ENCODE results near the gene GPR156.
A peak's percentile ranks its signal among the peaks of the same experiment; 100 is the strongest.
"Not testable (repeated sequence)": the region's sequence is repeated elsewhere in the genome, so short reads cannot be mapped to it uniquely, and the experiment has no call there.

Gene GPR156

DNA sequence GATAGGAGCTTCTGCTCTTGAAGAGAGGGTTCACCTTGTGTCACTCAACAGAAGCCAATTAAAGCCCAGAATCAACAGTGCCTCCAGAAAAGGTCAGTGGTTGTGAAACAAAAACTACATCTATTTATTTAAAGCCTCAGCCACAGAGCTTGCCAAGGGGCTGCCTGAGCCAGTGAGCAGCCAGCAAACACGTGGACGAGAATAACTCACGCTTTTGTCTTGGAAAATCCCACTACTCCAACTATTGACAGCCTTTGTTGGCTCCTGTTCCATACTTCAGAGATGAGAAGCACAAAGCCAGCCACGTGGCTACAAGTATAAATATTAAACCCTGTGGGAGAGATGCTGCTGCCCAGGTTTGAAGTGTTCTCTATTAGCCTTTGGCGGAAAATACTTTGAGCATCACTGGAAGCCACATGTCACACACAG lies 10.3 kb downstream of the GPR156 start:
- no peak for DNase-seq (ENCODE audit: low read depth, low spot score)

GRCh38 chr3:120272286-120272685 lies 12.7 kb downstream of the GPR156 start:
- no peak for DNase-seq (ENCODE audit: low read depth, low spot score)

DNA sequence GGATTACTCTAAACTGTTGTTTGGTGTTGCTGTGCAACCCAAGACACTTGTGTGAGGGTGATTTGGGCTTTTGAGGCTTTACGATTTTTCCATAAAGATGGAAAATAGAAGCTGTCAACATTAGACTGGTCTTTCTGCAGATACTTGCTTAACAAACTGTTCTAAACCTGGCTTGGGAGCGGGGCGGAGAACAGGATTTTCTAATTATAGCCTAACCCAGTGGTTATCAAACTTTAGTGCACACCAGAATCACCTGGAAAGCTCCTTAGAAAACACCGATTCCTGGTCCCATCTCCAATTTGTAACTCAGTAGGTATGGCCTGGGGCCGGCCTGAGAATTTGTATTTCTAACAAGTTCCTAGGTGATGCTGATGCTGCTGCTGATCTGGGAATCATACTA lies 19.0 kb downstream of the GPR156 start:
- no peak for DNase-seq (ENCODE audit: low read depth, low spot score)

DNA sequence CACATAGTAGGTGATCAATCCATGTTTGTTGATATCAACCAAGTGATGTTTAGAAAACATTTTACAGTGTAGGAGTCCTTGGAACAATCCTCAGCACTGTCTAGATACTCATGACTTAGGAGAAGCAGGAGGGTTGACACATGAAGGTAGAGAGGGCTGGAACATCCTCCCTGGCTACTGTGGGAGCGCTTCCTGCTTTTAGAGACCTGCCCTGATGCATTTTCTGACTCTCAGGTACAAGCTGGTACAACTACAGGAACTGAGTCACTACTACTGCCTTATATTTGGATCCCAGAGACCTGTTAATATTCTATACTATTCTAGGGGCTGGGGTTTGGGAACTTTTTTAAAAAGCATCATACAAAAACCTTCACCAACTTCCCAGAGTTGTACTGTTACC lies 20.1 kb downstream of the GPR156 start:
- DNase-seq (ENCODE audit: low read depth, low spot score), result no peak

DNA sequence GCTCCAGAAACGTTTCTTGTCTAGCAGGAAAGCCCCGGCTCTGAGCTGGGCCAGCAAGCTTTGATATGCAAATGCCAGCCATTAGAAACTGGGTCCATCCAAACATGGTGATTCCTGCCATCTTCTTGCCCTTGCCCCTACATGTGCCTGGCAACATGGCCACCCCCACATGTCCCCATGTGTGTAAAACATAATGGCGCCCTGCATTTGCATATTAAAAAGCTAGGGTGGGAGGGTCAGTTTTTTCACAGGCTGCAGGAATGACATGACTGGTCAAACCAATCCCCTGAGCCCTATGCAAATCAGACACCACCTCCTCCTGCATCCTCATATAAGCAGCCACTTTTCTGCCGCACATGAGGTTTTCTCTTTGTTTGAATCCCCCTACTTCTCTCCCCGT lies 21.2 kb downstream of the GPR156 start:
- peak; percentile 33 for DNase-seq (ENCODE audit: low read depth, low spot score)

GRCh38 chr3:120258009-120258408 lies 27.0 kb downstream of the GPR156 start:
- no peak for DNase-seq (ENCODE audit: low read depth, low spot score)

- no peak for DNase-seq (ENCODE audit: low read depth, low spot score)
Measured at GRCh38 chr3:120245386-120245785, 39.6 kb downstream of the GPR156 start.

DNA sequence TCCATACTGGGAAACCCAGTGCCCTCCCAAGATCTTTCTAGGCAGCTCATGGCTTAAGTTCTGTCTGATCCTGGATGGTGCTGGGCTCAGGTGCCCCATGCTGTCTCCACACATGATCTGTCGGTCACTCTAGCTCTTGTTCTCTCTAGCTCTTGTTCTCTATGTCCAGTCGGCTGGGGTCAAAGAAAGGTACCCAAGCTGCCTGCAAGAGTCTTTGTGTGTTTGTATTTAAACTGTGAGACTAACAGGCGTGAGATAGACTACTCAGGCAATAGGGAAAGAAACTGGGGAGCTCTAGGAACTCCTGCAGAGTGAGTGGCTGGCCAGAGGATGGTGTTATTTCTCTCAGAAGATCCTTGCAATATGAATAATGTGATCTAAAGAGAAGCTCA lies 40.2 kb downstream of the GPR156 start:
- no peak for DNase-seq (ENCODE audit: low read depth, low spot score)

GRCh38 chr3:120239644-120240043 lies 45.4 kb downstream of the GPR156 start:
- DNase-seq (ENCODE audit: low read depth, low spot score), result no peak

GRCh38 chr3:120227710-120228347 lies 57.2 kb downstream of the GPR156 start:
- no peak for DNase-seq (ENCODE audit: low read depth, low spot score)

DNA sequence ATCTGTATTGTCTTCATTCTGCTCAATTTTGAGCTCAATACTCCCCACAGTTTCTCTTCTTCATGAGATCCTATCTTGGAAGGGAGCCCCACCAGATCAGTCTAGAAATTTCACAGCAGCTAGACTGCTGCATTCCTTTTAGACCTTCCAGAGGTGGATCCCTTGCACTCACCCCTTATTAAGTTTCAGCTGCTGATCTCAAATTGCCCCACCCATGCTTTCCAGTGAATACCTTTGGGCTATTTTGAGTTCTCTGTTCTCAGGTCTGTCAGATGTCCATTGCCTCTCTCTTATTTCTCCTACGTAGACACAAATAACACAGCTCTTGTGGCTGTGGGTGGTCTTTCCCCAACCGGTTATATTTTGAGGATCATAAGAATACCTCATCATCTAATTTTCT lies 60.8 kb downstream of the GPR156 start:
- no peak for DNase-seq (ENCODE audit: low read depth, low spot score)

GRCh38 chr3:120218981-120219380 lies 66.0 kb downstream of the GPR156 start:
- no peak for DNase-seq (ENCODE audit: low read depth, low spot score)

- not testable (repeated sequence) for DNase-seq (ENCODE audit: low read depth, low spot score)
Measured at GRCh38 chr3:120216633-120217032, 68.4 kb downstream of the GPR156 start.

- DNase-seq (ENCODE audit: low read depth, low spot score), result no peak
Measured at GRCh38 chr3:120214176-120214575, 70.8 kb downstream of the GPR156 start.

DNA sequence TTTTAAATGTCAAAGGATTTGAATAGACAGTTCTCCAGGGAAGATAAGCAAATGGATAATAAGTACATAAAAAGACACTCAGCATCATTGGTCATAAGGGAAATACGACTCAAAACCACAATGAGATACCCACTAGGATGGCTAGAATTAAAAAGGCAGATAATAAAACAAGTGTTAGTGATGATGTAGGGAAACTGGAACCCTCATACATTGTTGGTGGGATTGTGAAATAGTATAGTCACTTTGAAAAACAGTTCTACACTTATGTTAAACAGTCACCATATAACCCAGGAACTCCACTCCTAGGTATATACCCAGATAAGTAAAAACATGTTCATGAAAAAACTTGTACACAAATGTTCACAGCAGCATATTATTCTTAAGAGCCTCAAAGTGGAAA lies 72.5 kb downstream of the GPR156 start:
- no peak for DNase-seq (ENCODE audit: low read depth, low spot score)

- no peak for DNase-seq (ENCODE audit: low read depth, low spot score)
Measured at GRCh38 chr3:120209425-120209824, 75.6 kb downstream of the GPR156 start.

DNA sequence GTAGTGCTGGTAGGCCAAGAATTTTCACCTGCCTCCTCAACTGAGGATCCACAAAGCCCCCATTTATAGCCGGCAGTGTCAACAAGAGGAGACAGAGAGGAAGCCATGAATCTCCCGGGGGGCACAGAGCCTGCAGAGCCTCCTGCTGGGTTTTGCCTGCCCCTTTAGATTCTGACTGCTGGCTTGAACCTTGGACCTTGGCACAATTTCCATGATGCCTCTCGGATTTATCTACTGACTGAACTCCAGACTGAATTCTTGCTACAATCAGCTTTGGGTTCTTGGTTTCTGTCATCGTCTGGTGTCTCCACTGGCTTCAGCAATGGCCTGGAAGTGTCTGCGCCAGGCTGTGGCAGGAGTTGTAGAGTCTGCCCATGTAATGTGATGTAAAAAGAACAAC lies 80.7 kb downstream of the GPR156 start:
- no peak for DNase-seq (ENCODE audit: low read depth, low spot score)

DNA sequence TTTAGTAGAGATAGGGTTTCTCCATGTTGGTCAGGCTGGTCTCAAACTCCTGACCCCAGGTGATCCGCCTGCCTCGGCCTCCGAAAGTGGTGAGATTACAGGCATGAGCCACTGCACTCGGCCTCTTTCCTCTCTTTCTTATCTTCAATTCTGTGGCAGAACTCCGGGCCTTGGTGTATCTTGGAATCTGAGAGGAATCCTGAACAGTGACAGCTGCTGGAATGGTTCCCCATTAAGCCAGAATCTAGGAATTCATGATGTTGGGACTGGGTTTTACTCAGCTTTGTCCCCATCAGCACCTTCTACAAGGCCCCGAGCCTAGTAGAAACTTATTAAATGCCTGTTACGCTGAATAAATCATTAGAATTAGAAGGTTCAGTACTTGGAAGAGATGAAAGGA lies 81.4 kb downstream of the GPR156 start:
- DNase-seq (ENCODE audit: low read depth, low spot score), result no peak

GRCh38 chr3:120203016-120203415 lies 82.0 kb downstream of the GPR156 start:
- no peak for DNase-seq (ENCODE audit: low read depth, low spot score)

DNA sequence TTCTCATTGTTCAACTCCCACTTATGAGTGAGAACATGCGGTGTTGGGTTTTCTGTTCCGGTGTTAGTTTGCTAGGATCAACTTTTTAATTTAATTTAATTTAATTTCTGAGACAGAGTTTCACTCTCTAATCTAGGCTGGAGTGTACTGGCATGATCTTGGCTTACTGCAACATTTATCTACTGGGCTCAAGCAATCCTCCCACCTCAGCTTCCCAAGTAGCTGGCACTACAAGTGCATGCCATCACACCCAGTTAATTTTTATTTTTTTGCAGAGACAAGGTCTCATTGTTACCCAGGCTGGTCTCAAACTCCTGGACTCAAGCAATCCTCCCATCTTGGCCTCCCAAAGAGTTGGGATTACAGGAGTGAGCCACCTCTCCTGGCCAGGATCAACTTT lies 82.7 kb downstream of the GPR156 start:
- no peak for DNase-seq (ENCODE audit: low read depth, low spot score)

DNA sequence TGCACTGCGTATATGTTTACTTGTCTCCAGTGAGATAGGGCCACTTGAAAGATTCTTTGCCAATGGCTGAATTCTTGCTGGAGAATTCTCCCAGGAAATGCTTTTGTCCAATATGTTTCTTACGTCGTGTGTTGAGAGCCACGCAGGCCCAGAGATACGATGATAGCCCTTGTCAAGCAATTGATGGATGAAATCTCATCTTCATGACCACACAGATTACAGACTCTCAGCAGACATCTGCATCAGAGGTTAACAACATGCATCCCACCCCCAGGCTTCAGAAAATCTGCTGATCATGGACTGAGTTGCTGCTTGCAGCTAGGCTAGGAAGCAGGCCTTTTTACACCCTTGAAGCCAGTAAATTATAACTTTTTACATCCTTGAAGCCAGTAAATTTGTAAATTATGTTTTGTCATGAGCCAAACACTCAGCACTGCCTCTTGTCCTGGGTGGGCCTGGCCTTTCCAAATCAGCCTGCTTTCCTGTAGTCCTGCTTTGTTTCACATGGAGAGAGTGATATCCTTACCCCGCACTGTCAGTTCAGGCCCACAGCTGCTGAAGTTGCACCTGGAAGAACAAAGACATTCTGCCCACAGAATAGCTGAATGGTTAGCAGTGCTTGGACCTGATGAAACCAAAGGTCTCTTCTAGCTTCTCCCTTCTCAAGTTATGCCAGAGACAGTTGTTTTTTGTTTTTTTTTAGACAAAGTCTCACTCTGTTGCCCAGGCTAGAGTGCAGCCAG lies 84.4 kb downstream of the GPR156 start:
- no peak for DNase-seq (ENCODE audit: low read depth, low spot score)

DNA sequence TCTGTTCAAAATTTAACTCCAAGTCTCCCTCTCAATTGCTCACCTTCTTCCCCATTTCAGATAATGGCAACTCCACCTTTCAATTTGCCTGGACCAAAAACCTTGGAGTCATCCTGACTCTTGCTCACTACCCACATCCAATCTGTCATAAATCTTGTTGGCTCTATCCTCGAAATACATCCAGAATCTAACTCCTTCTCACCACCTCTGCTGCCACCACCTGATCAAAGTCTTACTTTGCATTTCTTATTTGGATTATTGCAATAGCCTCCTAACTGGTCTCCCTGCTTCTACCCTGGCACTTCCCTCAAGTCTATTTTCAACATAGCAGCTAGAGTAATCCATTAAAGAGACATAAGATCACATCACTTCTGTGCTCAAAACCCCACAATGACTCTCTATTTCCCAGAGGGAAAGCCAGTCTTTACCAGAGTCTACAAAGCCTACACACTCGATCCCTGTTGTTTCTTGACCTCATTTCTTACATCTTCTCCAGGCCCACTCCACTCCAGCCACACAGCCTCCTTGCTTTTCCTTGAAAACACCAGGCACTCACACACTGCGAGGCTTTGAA lies 86.6 kb downstream of the GPR156 start:
- DNase-seq (ENCODE audit: low read depth, low spot score), result no peak

DNA sequence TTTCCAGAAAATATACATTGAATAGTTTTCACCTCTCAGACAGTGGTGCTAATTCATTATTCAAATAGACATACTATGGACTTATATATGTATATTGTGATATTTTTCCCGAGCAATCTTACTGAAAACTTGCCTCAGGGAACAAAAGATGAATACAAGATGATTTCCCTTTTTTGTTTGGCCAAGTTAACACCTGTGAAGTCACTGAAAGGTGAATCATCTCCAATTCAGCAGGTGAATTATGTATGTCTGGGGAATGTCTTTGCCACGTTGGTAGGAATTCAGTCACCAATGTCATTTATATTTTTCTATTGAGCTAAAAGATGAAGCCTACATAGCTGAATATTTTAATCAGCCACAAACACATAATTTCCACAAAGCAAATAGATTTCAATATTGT lies 88.2 kb downstream of the GPR156 start:
- DNase-seq (ENCODE audit: low read depth, low spot score), result no peak
